Measurements from ENCODE around the gene SERAC1.
A peak's percentile ranks its signal among the peaks of the same experiment; 100 is the strongest.

Gene SERAC1

GRCh38 chr6:158063736-158064135 lies 104.3 kb downstream of the SERAC1 start:
- Histone ChIP-seq H3K27ac (no peak overlapping the region), H3K4me3 (no peak overlapping the region)

GRCh38 chr6:158061709-158062461 lies 106.2 kb downstream of the SERAC1 start:
- no peak overlapping the region for H3K4me3 ChIP-seq
- H3K27ac ChIP-seq = peak overlapping the region in 5 of 21 experiments; percentile 86 to 91 (median 87)

GRCh38 chr6:158061361-158061708 lies 106.7 kb downstream of the SERAC1 start:
- no peak overlapping the region for H3K4me3 ChIP-seq
- peak overlapping the region in 13 of 21 experiments; percentile 35 to 94 (median 87) for H3K27ac ChIP-seq

- Histone ChIP-seq H3K27ac (peak overlapping the region; percentile 36 to 94 (median 85)), H3K4me3 (no peak overlapping the region)
Measured at GRCh38 chr6:158060455-158061360, 107.4 kb downstream of the SERAC1 start.
